Measurements from ENCODE around the gene PCBP3. TPM values are rescaled to one million over a fixed set of nuclear protein-coding genes. Genes with fewer than 3 reads are reported as not detected.
"Not testable (repeated sequence)": the region's sequence is repeated elsewhere in the genome, so short reads cannot be mapped to it uniquely, and the experiment has no call there.

PCBP3 gene
- total and polyA plus RNA-seq, 10 of the 15 experiments (the other 5 are each of a cell fraction or from before 2014, with no cell fraction given), result 0.09 to 1.3 (median 0.46) TPM; not detected in 3

DNA sequence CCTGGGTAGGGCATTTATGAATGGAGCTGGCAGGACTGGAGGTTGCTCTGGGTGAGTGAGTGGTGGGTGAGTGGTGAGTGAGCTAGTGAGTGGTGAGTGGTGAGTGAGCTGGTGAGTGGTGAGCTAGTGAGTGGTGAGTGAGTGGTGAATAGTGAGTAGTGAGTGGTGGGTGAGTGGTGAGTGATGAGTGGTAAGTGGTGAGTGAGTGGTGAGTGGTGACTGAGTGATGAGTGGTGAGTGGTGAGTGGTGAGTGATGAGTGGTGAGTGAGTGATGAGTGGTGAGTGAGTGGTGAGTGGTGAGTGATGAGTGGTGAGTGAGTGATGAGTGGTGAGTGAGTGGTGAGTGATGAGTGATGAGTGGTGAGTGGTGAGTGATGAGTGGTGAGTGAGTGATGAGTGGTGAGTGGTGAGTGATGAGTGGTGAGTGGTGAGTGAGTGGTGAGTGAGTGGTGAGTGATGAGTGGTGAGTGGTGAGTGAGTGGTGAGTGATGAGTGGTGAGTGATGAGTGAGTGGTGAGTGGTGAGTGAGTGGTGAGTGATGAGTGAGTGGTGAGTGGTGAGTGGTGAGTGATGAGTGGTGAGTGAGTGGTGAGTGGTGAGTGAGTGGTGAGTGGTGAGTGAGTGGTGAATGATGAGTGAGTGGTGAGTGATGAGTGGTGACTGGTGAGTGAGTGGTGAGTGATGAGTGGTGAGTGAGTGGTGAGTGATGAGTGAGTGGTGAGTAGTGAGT is 170.8 kb downstream of the PCBP3 start:
- H3K4me2 ChIP-seq (ENCODE audit: control insufficient read depth, insufficient read depth); DNase-seq (ENCODE audit: low read depth, low spot score); ATAC-seq; H3K4me3 ChIP-seq; H3K27me3 ChIP-seq (replicated peaks in 1 of 2; ENCODE audit: control insufficient read depth in 2 of 2, insufficient read depth in 2 of 2, low read length in 1 of 2); POLR2A ChIA-PET; H3K4me1 ChIP-seq (ENCODE audit: control insufficient read depth, insufficient read depth, low read length); FAIRE-seq; RAD21 ChIA-PET (ENCODE audit: unreplicated experiment); H3K36me3 ChIP-seq (ENCODE audit: control insufficient read depth in 2 of 2, insufficient read depth in 2 of 2, low read length in 1 of 2); H3K79me2 ChIP-seq (ENCODE audit: control insufficient read depth, insufficient read depth, low read length); H2AFZ ChIP-seq (ENCODE audit: control insufficient read depth, low read depth, low read length); H3K27ac ChIP-seq (ENCODE audit: control insufficient read depth, insufficient read depth); SMC1A ChIA-PET (ENCODE audit: uncharacterized antibody, unreplicated experiment); BruUV-seq (replicated peaks); CTCF ChIA-PET; H3K9me3 ChIP-seq (replicated peaks; ENCODE audit: control insufficient read depth, insufficient read depth, low read length); H3K9ac ChIP-seq (ENCODE audit: control insufficient read depth, insufficient read depth, low read length); H4K20me1 ChIP-seq (ENCODE audit: control insufficient read depth, insufficient read depth): not testable (repeated sequence)
- in situ Hi-C loops (cut with MboI), result loop anchor here (10.0 to 25.0 kb wide), 2 partner anchors 352 to 520 kb away; no protein-coding TSS in a partner anchor
- TF ChIP-seq TCF3 (IDR thresholded peaks at IDR 0.05; ENCODE audit: borderline replicate concordance, insufficient read depth, low read depth, low read length), result peak; percentile 41; the same call in 1 of the 2 replicates
- TF ChIP-seq, protein P1, sequence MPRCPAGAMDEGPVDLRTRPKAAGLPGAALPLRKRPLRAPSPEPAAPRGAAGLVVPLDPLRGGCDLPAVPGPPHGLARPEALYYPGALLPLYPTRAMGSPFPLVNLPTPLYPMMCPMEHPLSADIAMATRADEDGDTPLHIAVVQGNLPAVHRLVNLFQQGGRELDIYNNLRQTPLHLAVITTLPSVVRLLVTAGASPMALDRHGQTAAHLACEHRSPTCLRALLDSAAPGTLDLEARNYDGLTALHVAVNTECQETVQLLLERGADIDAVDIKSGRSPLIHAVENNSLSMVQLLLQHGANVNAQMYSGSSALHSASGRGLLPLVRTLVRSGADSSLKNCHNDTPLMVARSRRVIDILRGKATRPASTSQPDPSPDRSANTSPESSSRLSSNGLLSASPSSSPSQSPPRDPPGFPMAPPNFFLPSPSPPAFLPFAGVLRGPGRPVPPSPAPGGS (IDR thresholded peaks at IDR 0.05; ENCODE audit: borderline replicate concordance, insufficient read depth, low read depth, low read length, poor library complexity, severe bottlenecking), result peak; percentile 69
- intact Hi-C loops (cut with micrococcal nuclease; ENCODE audit: unreplicated experiment), result loop anchor here (10.0 kb wide), 1 partner anchor 170 kb away; the partner anchor contains the start of gene PCBP3

GRCh38 chr21:45815781-45816180 is 172.3 kb downstream of the PCBP3 start:
- H3K36me3 ChIP-seq (ENCODE audit: control insufficient read depth in 2 of 2, insufficient read depth in 2 of 2, low read length in 1 of 2); H3K4me2 ChIP-seq (ENCODE audit: control insufficient read depth, insufficient read depth); H3K4me3 ChIP-seq; H4K20me1 ChIP-seq (ENCODE audit: control insufficient read depth, insufficient read depth); H3K27ac ChIP-seq (ENCODE audit: control insufficient read depth, insufficient read depth); DNase-seq (ENCODE audit: low read depth, low spot score); BruUV-seq (replicated peaks); H3K27me3 ChIP-seq (replicated peaks in 1 of 2; ENCODE audit: control insufficient read depth in 2 of 2, insufficient read depth in 2 of 2, low read length in 1 of 2); H3K9ac ChIP-seq (ENCODE audit: control insufficient read depth, insufficient read depth, low read length); H3K4me1 ChIP-seq (ENCODE audit: control insufficient read depth, insufficient read depth, low read length); FAIRE-seq; H3K79me2 ChIP-seq (ENCODE audit: control insufficient read depth, insufficient read depth, low read length); POLR2A ChIA-PET; ATAC-seq; H2AFZ ChIP-seq (ENCODE audit: control insufficient read depth, low read depth, low read length); H3K9me3 ChIP-seq (replicated peaks; ENCODE audit: control insufficient read depth, insufficient read depth, low read length): not testable (repeated sequence)
- SMC1A ChIA-PET (ENCODE audit: uncharacterized antibody, unreplicated experiment), result interaction anchor here (1.4 kb wide), 1 partner anchor 260 kb away, joined by 3 read pairs; no protein-coding TSS in a partner anchor
- CTCF ChIA-PET, result interaction anchor here (8.0 kb wide), 1 partner anchor 259 kb away, joined by 82 read pairs; no protein-coding TSS in a partner anchor
- TF ChIP-seq, protein P1 (IDR thresholded peaks at IDR 0.05; ENCODE audit: borderline replicate concordance, insufficient read depth, low read depth, low read length, poor library complexity, severe bottlenecking), result peak; percentile 25
- RAD21 ChIA-PET (ENCODE audit: unreplicated experiment), result interaction anchor here (0.9 kb wide), 1 partner anchor 260 kb away, joined by 3 read pairs; no protein-coding TSS in a partner anchor
- in situ Hi-C loops (cut with MboI) (loop anchor here (5.0 to 25.0 kb wide), 4 partner anchors 258 to 678 kb away; no protein-coding TSS in a partner anchor), intact Hi-C loops (cut with micrococcal nuclease; ENCODE audit: unreplicated experiment) (loop anchor here (10.0 kb wide), 1 partner anchor 171 kb away; the partner anchor contains the start of gene PCBP3)

All from GM12878 (cell line).